Activated naive CD8-positive, alpha-beta T cell treated with anti-CD3 and anti-CD28 coated beads, Interleukin-2, amount 10 ng/mL, durations not matched to agents 7 days and 5 days (primary cell): ENCODE data around the gene OR51E2. TPM values are rescaled to one million over a fixed set of nuclear protein-coding genes. Genes with fewer than 3 reads are reported as not detected.
"Not testable (repeated sequence)": the region's sequence is repeated elsewhere in the genome, so short reads cannot be mapped to it uniquely, and the experiment has no call there.

ENCODE experiments used
- ATAC-seq: fragments of 150-1000 bp; cut with Tn5 transposase; one replicate; pipeline ENCODE4 v1.10.0; 2021; ENCODE audit warnings: low read depth, moderate library complexity
- POLR2A ChIA-PET: fragments of 350-600 bp; sonication (Branson Sonifier 250); formaldehyde crosslinking; loops from one replicate; lab custom pipeline; 2021; ENCODE audit warnings: antibody characterized with exemption; lab: Charles Lee
- DNase-seq: peaks from one replicate; pipeline ENCODE4 v3.0.0; 2021
- H3K27ac Mint-ChIP-seq: one replicate; pipeline ENCODE4 v1.8.0; 2022; ENCODE audit warnings: mild to moderate bottlenecking, mixed read lengths
- H3K27me3 Mint-ChIP-seq: one replicate; pipeline ENCODE4 v1.8.0; 2022; ENCODE audit warnings: mild to moderate bottlenecking, moderate library complexity, mixed read lengths
- H3K36me3 Mint-ChIP-seq: one replicate; pipeline ENCODE4 v1.8.0; 2021; ENCODE audit warnings: mild to moderate bottlenecking, mixed read lengths
- H3K4me1 Mint-ChIP-seq: one replicate; pipeline ENCODE4 v1.8.0; 2021; ENCODE audit warnings: mixed read lengths
- H3K4me3 Mint-ChIP-seq: one replicate; pipeline ENCODE4 v1.8.0; 2022; ENCODE audit warnings: mild to moderate bottlenecking, moderate library complexity, mixed read lengths
- H3K9me3 Mint-ChIP-seq: one replicate; pipeline ENCODE4 v1.8.0; 2021; ENCODE audit warnings: mixed read lengths
- total RNA-seq, 2 experiments: library from RNA; stranded (reverse); gene quantifications; one replicate each; pipeline ENCODE4 v1.2.3, GENCODE V29; 2021

OR51E2 gene
- total RNA-seq: not detected

- H3K27me3 Mint-ChIP-seq: peaks cover 4% of the 10 kb centered on the region
- no peak for DNase-seq
- H3K27ac Mint-ChIP-seq: no peak within 1 kb of the TSS
- POLR2A ChIA-PET: no interaction called here
- no peaks in the 10 kb centered on the region for H3K36me3 Mint-ChIP-seq
- H3K4me1 Mint-ChIP-seq: no peaks in the 10 kb centered on the region
- H3K9me3 Mint-ChIP-seq: no peaks in the 10 kb centered on the region
- H3K4me3 Mint-ChIP-seq: no peak within 1 kb of the TSS
- ATAC-seq: no peak
Observed at GRCh38 chr11:4697585-4697984, at the start of gene OR51E2. OR51E2 (minus strand) TSS chr11:4697853; CDS start chr11:4682711, 15,142 bp downstream.

DNA sequence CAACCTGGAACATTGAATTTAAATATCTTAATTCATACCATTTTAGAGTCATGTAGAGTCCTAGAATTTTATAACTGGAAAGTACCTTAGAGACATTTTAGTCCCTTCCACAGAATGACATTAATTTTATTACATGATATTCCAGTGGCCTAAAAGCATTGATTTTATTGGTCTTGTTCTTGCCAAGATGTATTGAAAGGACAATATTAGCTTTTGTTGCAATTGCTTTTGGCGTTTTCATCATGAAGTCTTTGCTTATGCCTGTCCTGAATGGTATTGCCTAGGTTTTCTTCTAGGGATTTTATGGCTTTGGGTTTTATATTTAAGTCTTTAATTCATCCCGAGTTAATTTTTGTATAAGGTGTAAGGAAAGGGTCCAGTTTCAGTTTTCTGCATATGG, 43.1 kb upstream of the OR51E2 start:
- Mint-ChIP-seq H3K9me3 (no peaks in the 10 kb centered on the region), H3K27ac (no peak overlapping the region), H3K27me3 (no peaks in the 10 kb centered on the region), H3K36me3 (no peaks in the 10 kb centered on the region), H3K4me3 (no peak overlapping the region), H3K4me1 (no peaks in the 10 kb centered on the region)
- POLR2A ChIA-PET: no interaction called here
- DNase-seq (no peak), ATAC-seq (no peak)

- DNase-seq (no peak), ATAC-seq (no peak)
- Mint-ChIP-seq H3K9me3 (no peaks in the 10 kb centered on the region), H3K4me3 (no peak overlapping the region), H3K27me3 (no peaks in the 10 kb centered on the region), H3K27ac (no peak overlapping the region), H3K4me1 (no peaks in the 10 kb centered on the region), H3K36me3 (no peaks in the 10 kb centered on the region)
- POLR2A ChIA-PET: no interaction called here
Observed at GRCh38 chr11:4727171-4727570, 29.5 kb upstream of the OR51E2 start.

DNA sequence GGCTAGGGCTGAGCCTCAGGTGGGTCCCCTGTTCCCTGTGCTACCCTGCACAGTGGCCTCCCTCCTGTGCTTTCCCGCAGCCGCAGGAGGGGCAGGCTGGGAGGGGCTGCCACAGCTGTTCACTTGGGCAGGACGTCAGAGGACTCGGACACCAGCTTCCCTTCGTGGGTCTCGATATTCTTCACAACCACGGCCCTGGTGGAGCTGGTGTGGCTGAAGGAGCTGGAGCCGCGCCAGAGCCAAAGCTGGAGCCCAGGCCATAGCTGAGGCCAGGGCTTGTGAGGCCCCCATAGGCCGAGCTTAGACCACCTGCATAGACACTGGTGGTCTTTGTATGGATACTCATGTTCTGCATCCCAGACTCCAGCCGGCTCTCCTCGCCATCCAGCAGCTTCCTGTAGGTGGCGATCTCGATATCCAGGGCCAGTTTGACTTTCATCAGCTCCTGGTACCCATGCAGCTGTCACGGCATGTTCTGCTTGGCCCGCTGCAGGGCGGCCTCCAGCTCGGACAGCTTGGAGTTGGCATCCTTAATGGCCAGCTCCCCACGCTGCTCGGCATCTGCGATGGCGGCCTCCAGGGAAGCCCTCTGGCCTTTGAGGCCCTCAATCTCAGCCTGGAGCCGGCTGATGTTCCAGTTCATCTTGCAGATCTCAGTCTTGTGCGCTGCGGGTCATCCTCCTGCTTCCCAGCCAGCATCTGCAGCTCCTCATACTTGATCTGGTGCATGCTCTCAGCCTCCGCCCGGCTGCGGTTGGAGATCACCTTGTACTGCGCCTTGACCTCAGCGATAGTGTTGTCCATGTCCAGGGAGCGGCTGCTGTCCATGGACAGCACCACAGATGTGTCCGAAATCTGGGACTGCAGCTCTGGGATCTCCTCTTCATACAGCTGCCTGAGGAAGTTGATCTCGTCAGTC, 25.2 kb upstream of the OR51E2 start:
- H3K27ac Mint-ChIP-seq, H3K4me1 Mint-ChIP-seq, POLR2A ChIA-PET, H3K4me3 Mint-ChIP-seq, H3K36me3 Mint-ChIP-seq, DNase-seq, ATAC-seq, H3K27me3 Mint-ChIP-seq, H3K9me3 Mint-ChIP-seq: not testable (repeated sequence)

DNA sequence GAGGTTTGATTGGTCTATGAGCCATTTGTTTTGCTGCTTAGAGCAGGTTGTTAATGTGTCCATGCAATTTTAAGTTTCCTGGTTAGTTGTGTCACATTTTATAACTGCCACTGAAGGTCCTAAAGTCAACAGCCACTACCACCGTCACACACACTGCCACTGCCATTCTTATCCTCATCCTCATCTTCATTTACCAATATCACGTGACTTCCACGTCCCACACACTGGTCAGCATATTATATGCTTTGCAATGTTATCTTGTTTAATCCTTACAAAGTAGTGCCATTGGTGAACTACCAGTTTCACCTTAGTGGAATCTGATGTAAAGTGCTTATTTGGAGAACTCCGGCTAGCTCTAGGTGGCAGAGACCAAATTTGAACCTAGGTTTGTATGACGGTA, 16.6 kb upstream of the OR51E2 start:
- no peak overlapping the region for H3K27ac Mint-ChIP-seq
- DNase-seq (no peak), ATAC-seq (no peak)
- no peaks in the 10 kb centered on the region for H3K9me3 Mint-ChIP-seq
- H3K27me3 Mint-ChIP-seq: peaks cover 9% of the 10 kb centered on the region
- POLR2A ChIA-PET: no interaction called here
- H3K36me3 Mint-ChIP-seq: no peaks in the 10 kb centered on the region
- no peak overlapping the region for H3K4me3 Mint-ChIP-seq
- H3K4me1 Mint-ChIP-seq: no peaks in the 10 kb centered on the region

DNA sequence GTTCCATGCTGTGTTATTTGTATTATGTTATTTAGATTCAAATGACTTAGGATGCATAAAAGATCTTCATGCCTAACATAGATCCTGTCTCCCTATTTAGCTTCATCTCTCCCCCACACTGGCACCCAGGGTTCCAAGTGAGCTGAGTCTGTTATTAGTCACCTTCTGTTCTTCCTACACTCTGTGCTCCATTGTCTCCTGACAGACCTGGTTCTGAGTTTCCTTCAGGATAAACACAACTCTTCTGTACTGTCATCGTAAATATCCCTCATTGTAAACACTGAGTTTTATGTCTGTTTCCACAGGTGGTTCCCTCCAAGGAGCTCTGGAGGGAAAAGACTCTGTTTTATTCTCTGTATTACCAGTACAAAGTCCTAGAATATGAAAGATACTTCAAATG, 15.6 kb upstream of the OR51E2 start:
- no peaks in the 10 kb centered on the region for H3K9me3 Mint-ChIP-seq
- peaks cover 11% of the 10 kb centered on the region for H3K27me3 Mint-ChIP-seq
- POLR2A ChIA-PET: no interaction called here
- H3K36me3 Mint-ChIP-seq: no peaks in the 10 kb centered on the region
- no peak overlapping the region for H3K27ac Mint-ChIP-seq
- ATAC-seq (no peak), DNase-seq (no peak)
- no peak overlapping the region for H3K4me3 Mint-ChIP-seq
- no peaks in the 10 kb centered on the region for H3K4me1 Mint-ChIP-seq

GRCh38 chr11:4704790-4705334, 7.2 kb upstream of the OR51E2 start:
- Mint-ChIP-seq H3K36me3 (no peaks in the 10 kb centered on the region), H3K27me3 (peaks cover 6% of the 10 kb centered on the region), H3K27ac (no peak overlapping the region), H3K4me3 (no peak overlapping the region), H3K9me3 (no peaks in the 10 kb centered on the region), H3K4me1 (no peaks in the 10 kb centered on the region)
- DNase-seq (no peak), ATAC-seq (no peak)
- POLR2A ChIA-PET: no interaction called here

- ATAC-seq (no peak), DNase-seq (no peak)
- Mint-ChIP-seq H3K27me3 (peaks cover 6% of the 10 kb centered on the region), H3K4me1 (no peaks in the 10 kb centered on the region), H3K4me3 (no peak within 1 kb of the TSS), H3K36me3 (no peaks in the 10 kb centered on the region), H3K9me3 (no peaks in the 10 kb centered on the region), H3K27ac (no peak within 1 kb of the TSS)
- POLR2A ChIA-PET: no interaction called here
Observed at GRCh38 chr11:4704054-4704789, 6.6 kb upstream of the OR51E2 start, which contains the start of gene MMP26. MMP26 (plus strand) TSS chr11:4704784.

DNA sequence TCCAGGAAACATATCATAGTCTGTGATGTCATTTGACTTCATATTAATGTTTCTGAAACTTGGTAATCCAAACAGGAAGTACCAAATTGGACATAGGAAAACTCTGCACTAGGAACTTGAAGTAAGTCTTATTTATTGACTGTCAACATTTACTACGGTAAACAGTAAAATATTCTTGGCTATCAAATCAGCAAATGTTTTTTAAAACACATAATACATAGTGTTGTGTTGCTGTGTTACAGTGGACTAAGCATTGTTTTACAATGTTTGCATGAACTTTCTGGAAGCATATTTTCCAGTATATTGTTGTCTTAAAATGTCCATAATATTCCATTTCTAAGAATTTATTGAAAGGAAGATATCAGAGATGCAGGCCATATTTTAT, 2.8 kb upstream of the OR51E2 start:
- Mint-ChIP-seq H3K27me3 (peaks cover 6% of the 10 kb centered on the region), H3K4me3 (no peak overlapping the region), H3K27ac (no peak overlapping the region), H3K9me3 (no peaks in the 10 kb centered on the region), H3K36me3 (no peaks in the 10 kb centered on the region), H3K4me1 (no peaks in the 10 kb centered on the region)
- POLR2A ChIA-PET: no interaction called here
- DNase-seq (no peak), ATAC-seq (no peak)

GRCh38 chr11:4699697-4700435, 2.2 kb upstream of the OR51E2 start:
- peaks cover 6% of the 10 kb centered on the region for H3K27me3 Mint-ChIP-seq
- POLR2A ChIA-PET: no interaction called here
- no peaks in the 10 kb centered on the region for H3K36me3 Mint-ChIP-seq
- no peak overlapping the region for H3K4me3 Mint-ChIP-seq
- no peaks in the 10 kb centered on the region for H3K4me1 Mint-ChIP-seq
- ATAC-seq (no peak), DNase-seq (no peak)
- H3K9me3 Mint-ChIP-seq: no peaks in the 10 kb centered on the region
- H3K27ac Mint-ChIP-seq: no peak overlapping the region

DNA sequence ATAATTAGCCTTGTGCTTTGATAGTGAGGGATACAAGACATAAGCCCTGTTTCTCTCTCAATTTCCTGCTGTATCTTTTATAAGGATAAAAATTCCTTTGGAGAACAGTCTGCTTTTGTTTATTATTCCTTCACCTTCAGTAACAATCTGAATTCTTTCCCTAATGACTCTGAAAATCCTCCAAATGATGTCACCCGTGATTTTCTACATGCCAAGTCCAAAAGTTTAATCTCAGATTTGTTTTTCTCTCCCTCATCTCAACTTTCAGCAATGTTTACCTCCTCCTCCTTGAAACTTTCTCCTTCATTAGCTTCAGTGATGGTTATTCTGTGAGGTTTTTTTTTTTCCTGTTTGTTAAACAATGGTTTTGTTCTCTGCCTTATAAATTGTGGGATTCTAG, 2.2 kb downstream of the OR51E2 start:
- Mint-ChIP-seq H3K27me3 (peaks cover 8% of the 10 kb centered on the region), H3K27ac (no peak overlapping the region), H3K9me3 (no peaks in the 10 kb centered on the region), H3K4me1 (no peaks in the 10 kb centered on the region), H3K36me3 (no peaks in the 10 kb centered on the region), H3K4me3 (no peak overlapping the region)
- POLR2A ChIA-PET: no interaction called here
- ATAC-seq (no peak), DNase-seq (no peak)

DNA sequence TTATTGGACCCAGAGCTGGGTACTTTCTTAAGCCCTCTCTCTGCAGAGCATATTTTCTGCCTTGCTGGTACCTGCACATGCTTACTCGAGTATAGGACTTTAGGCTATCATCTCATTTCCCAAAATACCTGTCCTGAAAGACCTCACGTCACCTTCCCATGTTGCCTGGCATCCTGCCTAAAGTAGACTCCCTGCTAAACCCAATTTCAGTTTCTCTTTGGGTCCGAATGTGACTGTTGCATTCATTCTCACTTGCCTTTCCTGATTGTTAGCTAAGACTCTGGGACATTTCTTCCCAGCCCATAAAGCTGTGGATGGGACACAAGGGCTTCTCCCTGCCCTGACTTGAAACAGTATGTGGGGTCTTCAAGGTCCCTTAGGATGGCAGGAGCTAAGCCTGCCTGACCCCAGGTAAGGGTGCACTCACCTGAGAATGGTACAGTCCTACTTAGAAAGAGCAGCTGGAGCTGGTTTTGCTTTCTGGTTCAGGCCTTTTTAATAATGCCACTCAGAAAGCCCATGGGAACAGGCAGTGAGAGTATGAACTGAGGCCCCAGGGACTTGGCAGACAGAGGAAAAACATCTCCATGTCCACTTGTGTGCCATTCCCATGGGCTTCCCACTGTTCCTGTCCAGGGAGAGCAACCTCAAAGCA, 12.9 kb downstream of the OR51E2 start:
- H3K4me1 Mint-ChIP-seq: no peaks in the 10 kb centered on the region
- no peaks in the 10 kb centered on the region for H3K27me3 Mint-ChIP-seq
- H3K36me3 Mint-ChIP-seq: no peaks in the 10 kb centered on the region
- H3K9me3 Mint-ChIP-seq: no peaks in the 10 kb centered on the region
- DNase-seq (no peak), ATAC-seq (no peak)
- H3K27ac Mint-ChIP-seq: no peak overlapping the region
- H3K4me3 Mint-ChIP-seq: no peak overlapping the region
- POLR2A ChIA-PET: no interaction called here
